Spleen (tissue), 11 donors: Measurements from ENCODE around the gene MMEL1. TPM values are rescaled to one million over a fixed set of nuclear protein-coding genes. Genes with fewer than 3 reads are reported as not detected.

ENCODE experiments used
- DNase-seq: peaks from one replicate; pipeline ENCODE4 v3.0.0-alpha.2; 2020
- H3K27ac ChIP-seq, 8 donors: fragments of 200-600 bp; sonication (generic) in 7 of 8; 1 replicate in 4 of 8; 2 replicates in 4 of 8; pipeline versions ENCODE4 v1.5.0 to v1.8.0; 2016 to 2021; ENCODE audit warnings: inconsistent platforms in 4 of 8, mild to moderate bottlenecking in 4 of 8, moderate library complexity in 1 of 8
- H3K27me3 ChIP-seq, 7 donors: fragments of 200-600 bp; sonication (generic) in 6 of 7; replicated peaks in 1 of 7; 1 replicate in 4 of 7; 2 replicates in 3 of 7; pipeline versions ENCODE4 v1.5.0 to v1.8.0; 2016 to 2021; ENCODE audit warnings: inconsistent platforms in 3 of 7, mild to moderate bottlenecking in 1 of 7
- H3K36me3 ChIP-seq, 6 donors: fragments of 200-600 bp; sonication (generic) in 5 of 6; 1 replicate in 4 of 6; 2 replicates in 2 of 6; pipeline versions ENCODE4 v1.5.0 to v1.8.0; 2016 to 2021; ENCODE audit warnings: inconsistent platforms in 2 of 6
- H3K4me1 ChIP-seq, 6 donors: fragments of 200-600 bp; sonication (generic) in 5 of 6; 1 replicate in 3 of 6; 2 replicates in 3 of 6; pipeline versions ENCODE4 v1.5.0 to v1.8.0; 2016 to 2021; ENCODE audit warnings: inconsistent platforms in 3 of 6
- H3K4me3 ChIP-seq, 8 donors: fragments of 200-600 bp; sonication (generic) in 7 of 8; 1 replicate in 4 of 8; 2 replicates in 4 of 8; pipeline versions ENCODE4 v1.5.0 to v1.8.0; 2016 to 2021; ENCODE audit warnings: inconsistent platforms in 4 of 8, mild to moderate bottlenecking in 4 of 8, moderate library complexity in 2 of 8
- H3K9me3 ChIP-seq, 8 donors: fragments of 200-600 bp; sonication (generic) in 7 of 8; 1 replicate in 4 of 8; 2 replicates in 4 of 8; pipeline versions ENCODE4 v1.5.0 to v1.8.0; 2016 to 2021; ENCODE audit warnings: inconsistent platforms in 4 of 8
- CTCF ChIP-seq, 11 experiments: fragments of 200-600 bp in 7 of 11; fragments of 450-650 bp in 4 of 11; sonication (generic) in 4 of 11; IDR thresholded peaks in 8 of 11; conservative IDR thresholded peaks in 3 of 11; 1 replicate in 7 of 11; 2 replicates in 4 of 11; pipeline versions ENCODE4 v1.4.0 to v1.8.0; 2016 to 2021; ENCODE audit warnings: antibody characterized with exemption in 11 of 11, inconsistent platforms in 4 of 11, mild to moderate bottlenecking in 1 of 11
- POLR2A ChIP-seq, 3 donors: fragments of 450-650 bp; IDR thresholded peaks; one replicate each; pipeline ENCODE4 v1.5.1; 2017; ENCODE audit warnings: antibody characterized with exemption in 3 of 3, mild to moderate bottlenecking in 1 of 3
- POLR2AphosphoS5 ChIP-seq, 3 donors: sonication (generic); formaldehyde crosslinking; IDR thresholded peaks; one replicate each; pipeline ENCODE4 v1.5.1; 2017; ENCODE audit warnings: antibody characterized with exemption in 3 of 3
- WGBS, 5 donors: extraction: QIAGEN DNeasy Blood & Tissue Kit in 3 of 5; methylation state at CpG; one replicate each; pipeline versions ENCODE4 v1.1.5 to v1.1.7; 2013 to 2018; 5-methylcytosine and 5-hydroxymethylcytosine counted together
- intact Hi-C: fragments of 100-400 bp; cut with DNase I; formaldehyde crosslinking; loops from one replicate; pipeline ENCODE4 v1.15.0; 2023; ENCODE audit warnings: low total_unique reads
- polyA plus RNA-seq, 3 donors: library from polyadenylated mRNA; stranded (reverse); fragments of 200-250 nt; gene quantifications; one replicate each; pipeline ENCODE4 v1.2.1, GENCODE V29; 2013
- total RNA-seq, 7 donors: library from RNA; depleted of rRNA in 3 of 7; stranded (reverse); fragments of >200 nt in 3 of 7; fragmentation: NEBNext Ultra II Directional in 4 of 7; extraction: Animal tissue kit (Norgen Biotek cat#: 25700) in 4 of 7; gene quantifications; one replicate each; pipeline versions ENCODE4 v1.1.0 to v1.2.1, GENCODE V29; 2016 to 2021
- donor health status: healthy with polysubstance abuse.
- donor health status: DM: no; HTN: no; CAD: no; lungs with moderate emphysema.
- donor health status: DM: no; HTN: no; CAD: no.
- donor health status: Bipolar disorder and iron deficiency.
- donor health status: healthy.
- donor health status: DM: no; HTN: no; CAD: no.
- donor health status: DM: yes; HTN: yes; CAD: no.

Gene MMEL1
- total and polyA plus RNA-seq, 10 donors, result 1.9 to 6.4 (median 3.3) TPM; not detected in 1

- intact Hi-C loops, result no loop called here
- 0 to 1% (median 1%) methylated on average over 15 to 107 of the region's 107 CpGs for WGBS, 5 donors
- Histone ChIP-seq H3K4me3 (peak within 1 kb of the TSS; percentile 70 to 95 (median 82)), H3K36me3 (peaks cover 0 to 27% (median 8%) of the 10 kb centered on the region in 6 donors), H3K27me3 (peaks cover 0 to 7% (median 0%) of the 10 kb centered on the region in 7 donors), H3K27ac (peak within 1 kb of the TSS; percentile 95 to 100 (median 99)), H3K4me1 (peaks cover 26 to 70% (median 50%) of the 10 kb centered on the region in 6 donors), H3K9me3 (no peaks in the 10 kb centered on the region)
- peak; percentile 100 for DNase-seq
- TF ChIP-seq POLR2AphosphoS5 (IDR thresholded peaks at IDR 0.05) (peak; percentile 93 to 95 (median 94)), POLR2A (IDR thresholded peaks at IDR 0.05) (peak in 2 of 3 donors; percentile 65 to 80), CTCF (IDR thresholded peaks at IDR 0.05 in 8 of 11, conservative IDR thresholded peaks at IDR 0.05 in 3 of 11) (peak in 2 of 11 experiments; percentile 15 to 33)
Observed at GRCh38 chr1:2586154-2587070, 46.4 kb downstream of the MMEL1 start, which contains the start of gene PRXL2B. Gene PRXL2B, plus strand, starts transcription at chr1:2586777. Its CDS starts 109 bp downstream, at chr1:2586886.

- H3K4me3 ChIP-seq, result peak overlapping the region; percentile 61 to 95 (median 82)
- peaks cover 0 to 7% (median 0%) of the 10 kb centered on the region in 7 donors for H3K27me3 ChIP-seq
- peaks cover 27 to 79% (median 55%) of the 10 kb centered on the region in 6 donors for H3K4me1 ChIP-seq
- TF ChIP-seq POLR2A (IDR thresholded peaks at IDR 0.05) (peak; percentile 51 to 68 (median 51)), CTCF (IDR thresholded peaks at IDR 0.05 in 8 of 11, conservative IDR thresholded peaks at IDR 0.05 in 3 of 11) (peak in 1 of 11 experiments; percentile 26), POLR2AphosphoS5 (IDR thresholded peaks at IDR 0.05) (peak; percentile 87 to 96 (median 91))
- intact Hi-C loops, result no loop called here
- H3K27ac ChIP-seq, result peak overlapping the region; percentile 95 to 100 (median 99)
- peaks cover 0 to 24% (median 8%) of the 10 kb centered on the region in 6 donors for H3K36me3 ChIP-seq
- H3K9me3 ChIP-seq, result no peaks in the 10 kb centered on the region
- DNase-seq, result peak; percentile 93
- WGBS, 5 donors, result 0 to 1% (median 0%) methylated on average over 13 to 28 of the region's 28 CpGs
Observed at GRCh38 chr1:2585318-2586092, 47.3 kb downstream of the MMEL1 start.

- Histone ChIP-seq H3K9me3 (no peaks in the 10 kb centered on the region), H3K4me3 (peak overlapping the region; percentile 61 to 95 (median 82)), H3K27ac (peak overlapping the region; percentile 95 to 100 (median 99)), H3K27me3 (peaks cover 0 to 7% (median 0%) of the 10 kb centered on the region in 7 donors), H3K36me3 (peaks cover 0 to 17% (median 8%) of the 10 kb centered on the region in 6 donors), H3K4me1 (peaks cover 27 to 86% (median 55%) of the 10 kb centered on the region in 6 donors)
- no peak for DNase-seq
- intact Hi-C loops, result no loop called here
- 11 to 19% (median 16%) methylated on average over 12 of the region's 12 CpGs for WGBS, 5 donors
- no peak for TF ChIP-seq POLR2A (IDR thresholded peaks at IDR 0.05)
- TF ChIP-seq CTCF (IDR thresholded peaks at IDR 0.05 in 8 of 11, conservative IDR thresholded peaks at IDR 0.05 in 3 of 11), result no peak
- TF ChIP-seq POLR2AphosphoS5 (IDR thresholded peaks at IDR 0.05), result no peak
Observed at GRCh38 chr1:2584686-2585317, 48.0 kb downstream of the MMEL1 start.
